ENCODE data around the gene CEMIP. TPM values are rescaled to one million over a fixed set of nuclear protein-coding genes. Genes with fewer than 3 reads are reported as not detected.

The CEMIP gene
- total RNA-seq, 1 experiment from 2014 or later, result 3.5 TPM

DNA sequence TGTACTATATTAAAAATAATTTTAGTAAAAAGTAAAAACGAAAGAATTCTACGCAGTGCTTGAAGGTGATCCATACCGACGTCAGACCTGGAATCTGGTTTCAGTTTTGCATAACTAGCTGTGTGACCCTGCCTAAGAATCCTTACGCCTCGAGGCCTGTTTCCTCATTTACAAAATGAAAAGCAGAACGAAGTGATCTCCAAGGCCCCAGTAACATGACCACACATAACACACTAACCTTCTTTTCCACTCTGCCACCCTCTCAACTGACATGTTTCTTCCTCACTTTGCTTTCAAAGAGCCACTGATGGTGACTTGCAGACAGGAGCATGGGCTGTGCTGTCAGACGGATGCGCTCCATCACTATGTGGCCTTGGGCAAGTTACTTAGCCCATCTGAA lies 205.7 kb downstream of the CEMIP start:
- no TSS peak for BruUV-seq (replicated peaks)
- TF ChIP-seq YY1 (IDR thresholded peaks at IDR 0.05; ENCODE audit: extremely low read depth, insufficient replicate concordance, low read depth, low read length), result no peak
- no peak for TF ChIP-seq MAX (IDR thresholded peaks at IDR 0.05)
- TF ChIP-seq ZFX (IDR thresholded peaks at IDR 0.05), result no peak
- no peak for TF ChIP-seq EGR1 (IDR thresholded peaks at IDR 0.05; ENCODE audit: low read depth)
- TF ChIP-seq SP1 (IDR thresholded peaks at IDR 0.05; ENCODE audit: low read depth), result no peak
- ATAC-seq (no peak), DNase-seq (ENCODE audit: low read depth, low spot score) (no peak)
- ChIA-PET POLR2A (no interaction called here), RAD21 (ENCODE audit: low non-redundant PET in 1 of 2, low total read pairs in 2 of 2, uncharacterized antibody in 2 of 2, unreplicated experiment in 2 of 2) (no interaction called here), CTCF (interaction anchor here (1.0 kb wide), 1 partner anchor 281 kb away, joined by 3 read pairs; no protein-coding TSS in a partner anchor)
- no peaks in the 10 kb centered on the region for H3K9me3 ChIP-seq (ENCODE audit: control insufficient read depth in 1 of 2, insufficient read depth in 1 of 2, low read depth in 1 of 2, low read length in 2 of 2)
- H3K4me2 ChIP-seq (ENCODE audit: low read length), result no peak overlapping the region
- no peak overlapping the region for H3K9ac ChIP-seq (ENCODE audit: low read length)
- H3K27me3 ChIP-seq (ENCODE audit: insufficient read depth, low read length), result no peaks in the 10 kb centered on the region
- H3K27ac ChIP-seq (ENCODE audit: low read depth, low read length), result no peak overlapping the region
- H3K79me2 ChIP-seq (ENCODE audit: insufficient read depth, low read length), result peaks cover 75% of the 10 kb centered on the region
- H2AFZ ChIP-seq (ENCODE audit: low read depth, low read length, poor library complexity, severe bottlenecking), result no peak overlapping the region
- no peaks in the 10 kb centered on the region for H3K9me2 ChIP-seq (ENCODE audit: insufficient read depth)
- peaks cover 8 to 9% of the 10 kb centered on the region in 2 experiments; a peak in 3 of 4 replicates for H3K36me3 ChIP-seq (ENCODE audit: control insufficient read depth in 1 of 2, insufficient read depth in 2 of 2, low read length in 2 of 2)
- H3K4me3 ChIP-seq (replicated peaks in 1 of 2; ENCODE audit: low read depth in 1 of 2, low read length in 2 of 2), result no peak overlapping the region
- H3K4me1 ChIP-seq (ENCODE audit: control insufficient read depth in 1 of 2, insufficient read depth in 2 of 2, low read length in 2 of 2), result peaks cover 8 to 11% of the 10 kb centered on the region in 2 experiments; a peak in 3 of 4 replicates
- intact Hi-C loops (cut with micrococcal nuclease), result no loop called here
- no peaks in the 10 kb centered on the region for H4K20me1 ChIP-seq (ENCODE audit: insufficient read depth)

- no peaks in the 10 kb centered on the region for H3K27me3 ChIP-seq (ENCODE audit: insufficient read depth, low read length)
- H4K20me1 ChIP-seq (ENCODE audit: insufficient read depth), result no peaks in the 10 kb centered on the region
- H3K79me2 ChIP-seq (ENCODE audit: insufficient read depth, low read length), result peaks cover 75% of the 10 kb centered on the region
- POLR2A ChIA-PET, result no interaction called here
- CTCF ChIA-PET, result interaction anchor here (1.0 kb wide), 1 partner anchor 8 kb away, joined by 3 read pairs; no protein-coding TSS in a partner anchor
- H3K27ac ChIP-seq (ENCODE audit: low read depth, low read length), result no peak overlapping the region
- no peaks in the 10 kb centered on the region for H3K9me3 ChIP-seq (ENCODE audit: control insufficient read depth in 1 of 2, insufficient read depth in 1 of 2, low read depth in 1 of 2, low read length in 2 of 2)
- peaks cover 8 to 21% of the 10 kb centered on the region in 2 experiments; a peak in 3 of 4 replicates for H3K4me1 ChIP-seq (ENCODE audit: control insufficient read depth in 1 of 2, insufficient read depth in 2 of 2, low read length in 2 of 2)
- intact Hi-C loops (cut with micrococcal nuclease), result no loop called here
- H3K4me2 ChIP-seq (ENCODE audit: low read length), result no peak overlapping the region
- H3K36me3 ChIP-seq (ENCODE audit: control insufficient read depth in 1 of 2, insufficient read depth in 2 of 2, low read length in 2 of 2), result peaks cover 2 to 8% of the 10 kb centered on the region in 2 experiments; a peak in 1 of 4 replicates
- H2AFZ ChIP-seq (ENCODE audit: low read depth, low read length, poor library complexity, severe bottlenecking), result no peak overlapping the region
- H3K4me3 ChIP-seq (replicated peaks in 1 of 2; ENCODE audit: low read depth in 1 of 2, low read length in 2 of 2), result no peak overlapping the region
- no peaks in the 10 kb centered on the region for H3K9me2 ChIP-seq (ENCODE audit: insufficient read depth)
- RAD21 ChIA-PET (ENCODE audit: low non-redundant PET in 1 of 2, low total read pairs in 2 of 2, uncharacterized antibody in 2 of 2, unreplicated experiment in 2 of 2), result no interaction called here
- ATAC-seq (no peak), DNase-seq (ENCODE audit: low read depth, low spot score) (no peak)
- H3K9ac ChIP-seq (ENCODE audit: low read length), result no peak overlapping the region
- BruUV-seq (replicated peaks), result no TSS peak
- TF ChIP-seq CBX3 (IDR thresholded peaks at IDR 0.05; ENCODE audit: low read depth), result no peak
- no peak for TF ChIP-seq ATF3 (IDR thresholded peaks at IDR 0.05)
- no peak for TF ChIP-seq EZH2phosphoT487 (IDR thresholded peaks at IDR 0.05; ENCODE audit: borderline replicate concordance)
- TF ChIP-seq EGR1 (IDR thresholded peaks at IDR 0.05; ENCODE audit: low read depth), result no peak
- TF ChIP-seq ZFX (IDR thresholded peaks at IDR 0.05), result no peak
- TF ChIP-seq ZNF274 (IDR thresholded peaks at IDR 0.05; ENCODE audit: low read depth, low read length), result no peak
- TF ChIP-seq MAX (IDR thresholded peaks at IDR 0.05), result no peak
- no peak for TF ChIP-seq POLR2AphosphoS5 (IDR thresholded peaks at IDR 0.05; ENCODE audit: low read depth, low read length)
- TF ChIP-seq JUND (IDR thresholded peaks at IDR 0.05), result no peak
- TF ChIP-seq YY1 (IDR thresholded peaks at IDR 0.05; ENCODE audit: extremely low read depth, insufficient replicate concordance, low read depth, low read length), result no peak
- TF ChIP-seq REST (IDR thresholded peaks at IDR 0.05; ENCODE audit: low read depth), result no peak
- TF ChIP-seq RAD21 (IDR thresholded peaks at IDR 0.05; ENCODE audit: low read depth), result no peak
Measured at GRCh38 chr15:80985981-80986380, 206.8 kb downstream of the CEMIP start.

All from HCT116 (cell line).